Measurements from ENCODE around the gene ZC2HC1C. TPM values are rescaled to one million over a fixed set of nuclear protein-coding genes. Genes with fewer than 3 reads are reported as not detected.

The ZC2HC1C gene
- total RNA-seq, 2 experiments from 2014 or later, result 0.22 to 0.30 TPM

DNA sequence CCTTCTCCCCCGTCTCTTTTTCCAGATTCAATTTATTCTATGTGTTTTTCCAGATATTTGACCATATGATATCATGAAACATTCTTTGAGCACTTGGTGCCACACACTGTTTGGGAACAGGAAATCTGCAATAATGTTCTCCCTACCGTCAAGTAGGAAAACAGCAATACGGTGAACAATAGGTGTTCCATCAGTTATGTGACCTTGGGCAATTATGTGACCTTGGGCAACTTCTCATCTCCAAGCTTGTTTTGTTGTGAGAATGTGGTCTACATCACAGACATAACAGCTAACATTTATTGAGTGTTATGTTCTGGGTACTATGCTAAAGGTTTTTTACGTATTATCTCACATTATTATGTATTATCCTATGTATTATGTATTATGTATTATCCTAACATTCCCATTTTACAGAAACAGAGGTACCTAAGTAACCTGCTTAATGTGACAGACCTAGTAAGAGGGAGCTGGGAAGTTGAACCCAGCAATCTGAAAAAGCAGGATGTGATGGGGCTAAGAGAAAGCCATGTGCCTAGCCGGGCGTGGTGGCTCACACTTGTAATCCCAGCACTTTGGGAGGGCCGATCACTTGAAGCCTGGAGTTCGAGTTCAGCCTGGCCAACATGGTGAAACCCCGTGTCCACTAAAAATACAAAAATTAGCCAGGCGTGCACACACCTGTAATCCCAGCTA is 58.6 kb downstream of the ZC2HC1C start:
- no peaks in the 10 kb centered on the region for H3K27me3 Mint-ChIP-seq

GRCh38 chr14:75128596-75128990 is 59.2 kb downstream of the ZC2HC1C start:
- Mint-ChIP-seq H3K27me3 (no peaks in the 10 kb centered on the region), H3K4me3 (peak overlapping the region; percentile 66), H3K27ac (peak overlapping the region; percentile 7), H3K4me1 (ENCODE audit: low read depth) (peaks cover 47% of the 10 kb centered on the region), H3K9me3 (no peaks in the 10 kb centered on the region), H3K36me3 (ENCODE audit: low read depth) (peaks cover 38% of the 10 kb centered on the region)
- POLR2A ChIA-PET, result interaction anchor here (0.6 to 2.7 kb wide), 5 partner anchors 10 to 360 kb away, joined by 3 to 23 read pairs (median 6); partner anchors contain the start of gene TMED10
- no peak for TF ChIP-seq CTCF (IDR thresholded peaks at IDR 0.05)
- peaks cover 29% of the 10 kb centered on the region for H3K36me3 ChIP-seq (ENCODE audit: insufficient read depth, low read length)
- ATAC-seq (ENCODE audit: poor library complexity) (no peak), DNase-seq (no peak)
- H3K4me1 ChIP-seq (ENCODE audit: insufficient read depth, low read length), result peaks cover 36% of the 10 kb centered on the region
- intact Hi-C loops (cut with DNase I, micrococcal nuclease), result loop anchor here (5.0 kb wide), 3 partner anchors 49 to 534 kb away; partner anchors contain the start of genes EIF2B2 (in 1 of the 2), ERG28 (in 1 of the 2), TMED10 (in 1 of the 2) and TTLL5 (in 1 of the 2)
- no peaks in the 10 kb centered on the region for H3K9me3 ChIP-seq (ENCODE audit: control insufficient read depth in 1 of 2, insufficient read depth in 1 of 2, low read length in 2 of 2)
- CTCF ChIA-PET, result interaction anchor here (1.0 to 1.7 kb wide), 3 partner anchors 11 to 178 kb away, joined by 3 to 5 read pairs (median 3); no protein-coding TSS in a partner anchor
- H3K27me3 ChIP-seq (ENCODE audit: control insufficient read depth in 1 of 2, insufficient read depth in 2 of 2, low read length in 2 of 2), result no peaks in the 10 kb centered on the region
- no peak overlapping the region for H3K27ac ChIP-seq (ENCODE audit: low read depth in 1 of 2, low read length in 2 of 2)
- H3K4me3 ChIP-seq (ENCODE audit: low read length), result no peak overlapping the region

More for the DNA sequence above, 58.6 kb downstream of the ZC2HC1C start:
- peaks cover 47% of the 10 kb centered on the region for H3K4me1 Mint-ChIP-seq (ENCODE audit: low read depth)
- Histone ChIP-seq H3K27ac (ENCODE audit: low read depth in 1 of 2, low read length in 2 of 2) (no peak overlapping the region), H3K4me1 (ENCODE audit: insufficient read depth, low read length) (peaks cover 36% of the 10 kb centered on the region), H3K36me3 (ENCODE audit: insufficient read depth, low read length) (peaks cover 24% of the 10 kb centered on the region), H3K9me3 (ENCODE audit: control insufficient read depth in 1 of 2, insufficient read depth in 1 of 2, low read length in 2 of 2) (no peaks in the 10 kb centered on the region), H3K27me3 (ENCODE audit: control insufficient read depth in 1 of 2, insufficient read depth in 2 of 2, low read length in 2 of 2) (no peaks in the 10 kb centered on the region), H3K4me3 (ENCODE audit: low read length) (peak overlapping the region; percentile 92)
- peaks cover 32% of the 10 kb centered on the region for H3K36me3 Mint-ChIP-seq (ENCODE audit: low read depth)
- DNase-seq, result no peak
- TF ChIP-seq CTCF (IDR thresholded peaks at IDR 0.05), result no peak
- ChIA-PET CTCF (interaction anchor here (1.1 to 1.7 kb wide), 2 partner anchors 10 to 176 kb away, joined by 3 to 5 read pairs; no protein-coding TSS in a partner anchor), POLR2A (interaction anchor here (0.6 to 2.7 kb wide), 4 partner anchors 11 to 148 kb away, joined by 3 to 23 read pairs (median 6); partner anchors contain the start of gene TMED10)
- peak overlapping the region; percentile 91 for H3K4me3 Mint-ChIP-seq
- peak overlapping the region; percentile 90 for H3K27ac Mint-ChIP-seq
- intact Hi-C loops (cut with DNase I, micrococcal nuclease), result loop anchor here (2.0 to 5.0 kb wide), 4 partner anchors 47 to 534 kb away; partner anchors contain the start of genes EIF2B2 (in 1 of the 2), ERG28 (in 1 of the 2), TMED10 (in 1 of the 2) and TTLL5 (in 1 of the 2)
- no peaks in the 10 kb centered on the region for H3K9me3 Mint-ChIP-seq
- no peak for ATAC-seq (ENCODE audit: poor library complexity)

Other genes with a start within 250 kb of the ZC2HC1C start
- gene PROX2, start 193.5 kb upstream of the ZC2HC1C start, total RNA-seq, result under 1 TPM in 1 of 2 experiments, not detected in 1; 0.25 TPM
- gene DLST, start 187.7 kb upstream of the ZC2HC1C start, total RNA-seq, result 100 to 1,000 TPM; 162 to 170 TPM
- 10 to 100 TPM; 12.5 to 12.7 TPM for gene RPS6KL1, start 146.4 kb upstream of the ZC2HC1C start, total RNA-seq
- gene PGF, start 114.0 kb upstream of the ZC2HC1C start, total RNA-seq, result under 1 TPM in 1 of 2 experiments, not detected in 1; 0.11 TPM
- 10 to 100 TPM; 21.0 to 24.2 TPM for gene EIF2B2, start 66.7 kb upstream of the ZC2HC1C start, total RNA-seq
- 10 to 100 TPM; 13.2 to 14.4 TPM for gene MLH3, start 18.2 kb upstream of the ZC2HC1C start, total RNA-seq
- 1 to 10 TPM; 7.9 to 9.4 TPM for gene ACYP1, start 5.6 kb upstream of the ZC2HC1C start, total RNA-seq
- gene NEK9, start 57.4 kb downstream of the ZC2HC1C start, total RNA-seq, result 10 to 100 TPM; 53.5 to 54.1 TPM
- 100 to 1,000 TPM; 153 to 156 TPM for gene TMED10, start 107.0 kb downstream of the ZC2HC1C start, total RNA-seq
- gene FOS, start 209.2 kb downstream of the ZC2HC1C start, total RNA-seq, result 1,000 to 10,000 TPM; 1,565 to 1,685 TPM